Smooth muscle cell (in vitro differentiated cells): ENCODE results near the gene PLA1A. TPM values are rescaled to one million over a fixed set of nuclear protein-coding genes. Genes with fewer than 3 reads are reported as not detected.

Source experiments
- DNase-seq: peaks from one replicate; lab custom pipeline; 2025; ENCODE audit not compliant: unreplicated experiment; lab: John Stamatoyannopoulos, UW
- H2AFZ ChIP-seq: fragments of 200-600 bp; sonication (generic); 2 replicates; pipeline ENCODE4 v1.6.0; 2016; ENCODE audit warnings: antibody characterized with exemption, low read depth, mild to moderate bottlenecking
- H3F3A ChIP-seq: fragments of 200-600 bp; sonication (generic); 2 replicates; pipeline ENCODE4 v1.6.0; 2017; ENCODE audit warnings: antibody characterized with exemption, low read depth
- H3K27ac ChIP-seq: fragments of 200-600 bp; sonication (generic); 2 replicates; pipeline ENCODE4 v1.5.1; 2016; ENCODE audit warnings: low read depth, mild to moderate bottlenecking
- H3K27me3 ChIP-seq: fragments of 200-600 bp; sonication (generic); 2 replicates; pipeline ENCODE4 v1.6.1; 2016; ENCODE audit warnings: low read depth, mild to moderate bottlenecking
- H3K36me3 ChIP-seq: fragments of 200-600 bp; sonication (generic); 2 replicates; pipeline ENCODE4 v1.5.1; 2016; ENCODE audit warnings: low read depth
- H3K4me1 ChIP-seq: fragments of 200-600 bp; sonication (generic); 2 replicates; pipeline ENCODE4 v1.5.1; 2016; ENCODE audit warnings: low read depth
- H3K4me2 ChIP-seq: fragments of 200-600 bp; sonication (generic); 2 replicates; pipeline ENCODE4 v1.6.0; 2016; ENCODE audit warnings: mild to moderate bottlenecking
- H3K4me3 ChIP-seq: fragments of 200-600 bp; sonication (generic); 2 replicates; pipeline ENCODE4 v1.5.1; 2016; ENCODE audit warnings: mild to moderate bottlenecking
- H3K79me2 ChIP-seq: fragments of 200-600 bp; sonication (generic); 2 replicates; pipeline ENCODE4 v1.6.0; 2016; ENCODE audit warnings: low read depth, mild to moderate bottlenecking
- H3K9ac ChIP-seq: fragments of 200-600 bp; sonication (generic); 2 replicates; pipeline ENCODE4 v1.6.0; 2016; ENCODE audit warnings: low read depth
- H3K9me3 ChIP-seq: fragments of 200-600 bp; sonication (generic); replicated peaks from 2 replicates; pipeline ENCODE4 v1.5.1; 2016; ENCODE audit warnings: low read depth
- H4K20me1 ChIP-seq: fragments of 200-600 bp; sonication (generic); 2 replicates; pipeline ENCODE4 v1.6.0; 2016; ENCODE audit warnings: low read depth
- WGBS: methylation state at CpG from one replicate; pipeline ENCODE4 v1.1.7; 2016; ENCODE audit warnings: low lambda C conversion rate; 5-methylcytosine and 5-hydroxymethylcytosine counted together
- polyA plus RNA-seq: library from polyadenylated mRNA; unstranded; fragments of >200 nt; fragmentation: Nextera tagmentation; extraction: Ambion mirVana; gene quantifications from 2 replicates; pipeline ENCODE4 v1.2.1, GENCODE V29; 2016
- total RNA-seq: library from RNA; depleted of rRNA; stranded (reverse); fragments of >200 nt; gene quantifications from 2 replicates; pipeline ENCODE4 v1.2.3, GENCODE V29; 2014
- TF ChIP-seq, protein P1 (sequence below): fragments of 200-600 bp; sonication (generic); IDR thresholded peaks from 2 replicates; pipeline ENCODE4 v1.5.1; 2017; ENCODE audit warnings: borderline replicate concordance, mild to moderate bottlenecking, antibody characterized with exemption; ENCODE audit not compliant: insufficient read depth, poor library complexity, severe bottlenecking

The PLA1A gene
- total and polyA plus RNA-seq, 2 experiments from 2014 or later = not detected

DNA sequence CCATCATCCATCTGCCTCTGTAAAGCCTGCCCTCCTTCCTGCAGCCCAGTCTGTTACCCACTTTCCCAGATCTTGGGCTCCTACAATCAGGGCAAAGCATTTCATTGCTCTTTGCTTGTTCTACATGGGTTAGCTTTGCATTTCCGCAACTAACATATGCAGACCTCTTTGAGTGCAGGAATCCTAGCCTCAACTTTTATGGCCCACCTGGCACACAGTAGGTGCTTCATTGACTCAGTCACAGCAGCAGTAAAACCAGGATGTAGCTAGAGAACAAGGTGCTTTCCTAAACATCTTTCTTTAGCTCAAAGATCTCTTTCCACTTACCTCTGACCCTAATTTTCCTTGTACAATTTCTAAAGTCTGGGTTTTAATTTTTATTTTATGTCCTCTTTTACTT, 41.8 kb upstream of the PLA1A start:
- no peak overlapping the region for H3K4me3 ChIP-seq
- no peak overlapping the region for H3K9ac ChIP-seq
- TF ChIP-seq, protein P1, sequence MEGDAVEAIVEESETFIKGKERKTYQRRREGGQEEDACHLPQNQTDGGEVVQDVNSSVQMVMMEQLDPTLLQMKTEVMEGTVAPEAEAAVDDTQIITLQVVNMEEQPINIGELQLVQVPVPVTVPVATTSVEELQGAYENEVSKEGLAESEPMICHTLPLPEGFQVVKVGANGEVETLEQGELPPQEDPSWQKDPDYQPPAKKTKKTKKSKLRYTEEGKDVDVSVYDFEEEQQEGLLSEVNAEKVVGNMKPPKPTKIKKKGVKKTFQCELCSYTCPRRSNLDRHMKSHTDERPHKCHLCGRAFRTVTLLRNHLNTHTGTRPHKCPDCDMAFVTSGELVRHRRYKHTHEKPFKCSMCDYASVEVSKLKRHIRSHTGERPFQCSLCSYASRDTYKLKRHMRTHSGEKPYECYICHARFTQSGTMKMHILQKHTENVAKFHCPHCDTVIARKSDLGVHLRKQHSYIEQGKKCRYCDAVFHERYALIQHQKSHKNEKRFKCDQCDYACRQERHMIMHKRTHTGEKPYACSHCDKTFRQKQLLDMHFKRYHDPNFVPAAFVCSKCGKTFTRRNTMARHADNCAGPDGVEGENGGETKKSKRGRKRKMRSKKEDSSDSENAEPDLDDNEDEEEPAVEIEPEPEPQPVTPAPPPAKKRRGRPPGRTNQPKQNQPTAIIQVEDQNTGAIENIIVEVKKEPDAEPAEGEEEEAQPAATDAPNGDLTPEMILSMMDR = no peak
- no peak overlapping the region for H3K27ac ChIP-seq
- no peaks in the 10 kb centered on the region for H3K79me2 ChIP-seq
- no peaks in the 10 kb centered on the region for H3F3A ChIP-seq
- no peaks in the 10 kb centered on the region for H3K27me3 ChIP-seq
- no peaks in the 10 kb centered on the region for H4K20me1 ChIP-seq
- WGBS = 0% methylated on average over 1 of the region's 1 CpG
- H2AFZ ChIP-seq = no peak overlapping the region
- no peak overlapping the region for H3K4me2 ChIP-seq
- DNase-seq = no peak
- H3K36me3 ChIP-seq = no peaks in the 10 kb centered on the region
- H3K4me1 ChIP-seq = no peaks in the 10 kb centered on the region
- no peaks in the 10 kb centered on the region for H3K9me3 ChIP-seq

DNA sequence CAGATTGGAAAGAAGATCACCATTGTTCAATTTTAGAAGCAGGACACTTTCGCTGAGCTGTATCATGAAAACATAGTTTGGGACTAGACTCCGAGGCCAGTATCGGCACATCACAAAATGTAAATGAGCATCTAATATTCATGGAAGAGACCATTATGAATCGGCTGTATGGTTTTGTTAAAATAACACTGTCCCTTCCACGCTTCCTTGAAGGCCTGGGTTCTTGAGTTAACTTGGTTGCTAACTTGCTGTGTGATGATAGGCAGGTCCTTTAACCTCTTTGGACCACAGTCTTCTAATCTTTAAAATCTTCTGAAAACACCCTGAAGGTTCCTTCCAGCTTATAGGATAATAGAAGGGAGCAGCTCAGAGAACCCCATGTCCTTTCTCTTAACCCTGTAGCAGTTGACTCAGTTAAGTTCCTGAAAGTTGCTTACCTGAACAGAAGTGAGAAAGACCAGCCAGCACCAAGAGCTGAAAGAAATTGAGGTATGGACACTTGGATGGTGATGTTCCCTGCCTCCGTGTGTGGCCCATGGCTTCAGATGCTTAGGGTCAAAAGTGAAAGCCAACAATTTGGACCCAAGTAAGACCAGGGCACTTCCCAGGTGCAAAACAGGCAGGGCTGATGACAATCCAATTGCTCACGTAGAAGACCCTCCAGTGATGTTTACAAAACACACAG, 40.4 kb upstream of the PLA1A start:
- Histone ChIP-seq H3F3A (no peaks in the 10 kb centered on the region), H3K4me1 (no peaks in the 10 kb centered on the region), H2AFZ (no peak overlapping the region)

DNA sequence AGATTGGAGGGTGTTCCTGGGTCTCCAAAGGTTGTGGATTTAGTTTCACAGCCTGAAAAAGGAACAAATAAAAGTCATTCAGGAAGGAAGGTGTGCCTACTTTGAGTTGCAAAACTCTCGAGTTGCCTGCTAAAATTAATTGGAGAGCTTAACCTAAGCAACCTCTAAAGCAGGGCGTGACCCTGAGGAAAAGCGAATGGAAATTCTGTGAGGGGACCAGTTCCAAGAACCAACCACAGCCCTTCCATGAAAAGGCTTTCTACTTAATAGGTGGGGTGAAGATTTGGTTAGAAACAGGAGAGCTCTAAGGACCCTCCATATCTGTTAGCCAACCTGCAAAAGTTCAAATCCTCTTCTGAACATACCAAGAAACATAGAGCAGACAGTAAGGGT, 39.8 kb upstream of the PLA1A start:
- WGBS = 94% methylated on average over 3 of the region's 3 CpGs
- no peaks in the 10 kb centered on the region for H3K27me3 ChIP-seq

More for the DNA sequence above, 40.4 kb upstream of the PLA1A start:
- 94% methylated on average over 7 of the region's 7 CpGs for WGBS
- TF ChIP-seq, protein P1 = no peak
- H3K4me2 ChIP-seq = no peak overlapping the region
- no peaks in the 10 kb centered on the region for H3K79me2 ChIP-seq
- H3K4me3 ChIP-seq = no peak overlapping the region
- H3K36me3 ChIP-seq = no peaks in the 10 kb centered on the region
- no peaks in the 10 kb centered on the region for H4K20me1 ChIP-seq
- H3K27me3 ChIP-seq = no peaks in the 10 kb centered on the region
- no peak overlapping the region for H3K27ac ChIP-seq
- DNase-seq = no peak
- no peak overlapping the region for H3K9ac ChIP-seq
- no peaks in the 10 kb centered on the region for H3K9me3 ChIP-seq

More for the DNA sequence above, 39.8 kb upstream of the PLA1A start:
- DNase-seq = no peak
- Histone ChIP-seq H3K4me2 (no peak overlapping the region), H2AFZ (no peak overlapping the region), H3F3A (no peaks in the 10 kb centered on the region), H3K9me3 (no peaks in the 10 kb centered on the region), H3K79me2 (no peaks in the 10 kb centered on the region), H3K36me3 (no peaks in the 10 kb centered on the region), H3K4me1 (no peaks in the 10 kb centered on the region), H3K4me3 (no peak overlapping the region), H3K27ac (no peak overlapping the region), H4K20me1 (no peaks in the 10 kb centered on the region), H3K9ac (no peak overlapping the region)
- TF ChIP-seq, protein P1 = no peak
